LNCAP (cell line): ENCODE results near the gene PRR19.

Experiments
- TF ChIP-seq, protein P1 (sequence below): fragments of 450-650 bp; IDR thresholded peaks from 2 replicates; pipeline ENCODE4 v1.5.1; 2017; ENCODE audit warnings: mild to moderate bottlenecking

Gene PRR19

DNA sequence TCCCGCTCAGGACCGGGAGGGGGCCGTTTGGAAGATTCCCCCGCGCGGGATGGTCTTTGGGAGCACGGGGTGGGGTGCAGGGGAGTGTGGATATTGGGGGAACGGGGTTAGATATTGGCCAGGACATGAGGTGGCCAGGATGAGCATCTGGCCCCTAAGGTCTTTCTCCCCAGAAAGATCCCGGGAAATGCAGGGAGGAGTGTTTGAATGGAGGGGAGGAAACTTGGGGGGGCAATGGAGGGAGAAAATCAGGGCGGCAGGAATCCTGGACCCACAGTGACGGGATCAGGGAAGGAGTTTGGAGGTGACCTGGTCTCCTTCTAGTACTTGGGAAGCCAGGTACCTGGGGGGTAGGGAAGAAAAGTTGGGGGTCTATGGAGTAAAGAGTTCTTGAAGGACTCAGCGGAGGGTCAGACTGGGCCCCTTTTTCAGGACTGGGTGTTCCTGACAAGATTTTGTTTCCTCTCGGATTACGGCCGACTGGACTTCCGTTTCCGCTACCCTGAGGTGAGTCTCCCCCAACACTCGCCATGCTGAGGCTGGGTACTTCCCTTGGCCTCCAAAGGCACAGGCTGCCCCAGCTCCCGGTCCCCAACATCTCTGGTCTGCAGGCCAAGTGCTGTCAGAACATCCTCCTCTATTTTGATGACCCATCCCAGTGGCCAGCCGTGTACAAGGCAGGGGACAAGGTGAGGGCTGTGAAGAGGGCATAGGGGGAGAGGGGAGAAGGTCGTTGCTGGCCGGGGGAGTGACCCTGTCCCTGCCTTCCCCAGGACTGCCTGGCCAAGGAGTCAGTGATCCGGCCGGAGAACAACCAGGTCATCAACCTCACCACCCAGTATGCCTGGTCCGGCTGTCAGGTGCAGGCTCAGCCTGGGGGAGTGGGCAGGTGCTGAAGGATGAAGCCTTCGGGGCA, 12.2 kb downstream of the PRR19 start:
- TF ChIP-seq, protein P1, sequence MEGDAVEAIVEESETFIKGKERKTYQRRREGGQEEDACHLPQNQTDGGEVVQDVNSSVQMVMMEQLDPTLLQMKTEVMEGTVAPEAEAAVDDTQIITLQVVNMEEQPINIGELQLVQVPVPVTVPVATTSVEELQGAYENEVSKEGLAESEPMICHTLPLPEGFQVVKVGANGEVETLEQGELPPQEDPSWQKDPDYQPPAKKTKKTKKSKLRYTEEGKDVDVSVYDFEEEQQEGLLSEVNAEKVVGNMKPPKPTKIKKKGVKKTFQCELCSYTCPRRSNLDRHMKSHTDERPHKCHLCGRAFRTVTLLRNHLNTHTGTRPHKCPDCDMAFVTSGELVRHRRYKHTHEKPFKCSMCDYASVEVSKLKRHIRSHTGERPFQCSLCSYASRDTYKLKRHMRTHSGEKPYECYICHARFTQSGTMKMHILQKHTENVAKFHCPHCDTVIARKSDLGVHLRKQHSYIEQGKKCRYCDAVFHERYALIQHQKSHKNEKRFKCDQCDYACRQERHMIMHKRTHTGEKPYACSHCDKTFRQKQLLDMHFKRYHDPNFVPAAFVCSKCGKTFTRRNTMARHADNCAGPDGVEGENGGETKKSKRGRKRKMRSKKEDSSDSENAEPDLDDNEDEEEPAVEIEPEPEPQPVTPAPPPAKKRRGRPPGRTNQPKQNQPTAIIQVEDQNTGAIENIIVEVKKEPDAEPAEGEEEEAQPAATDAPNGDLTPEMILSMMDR: no peak

DNA sequence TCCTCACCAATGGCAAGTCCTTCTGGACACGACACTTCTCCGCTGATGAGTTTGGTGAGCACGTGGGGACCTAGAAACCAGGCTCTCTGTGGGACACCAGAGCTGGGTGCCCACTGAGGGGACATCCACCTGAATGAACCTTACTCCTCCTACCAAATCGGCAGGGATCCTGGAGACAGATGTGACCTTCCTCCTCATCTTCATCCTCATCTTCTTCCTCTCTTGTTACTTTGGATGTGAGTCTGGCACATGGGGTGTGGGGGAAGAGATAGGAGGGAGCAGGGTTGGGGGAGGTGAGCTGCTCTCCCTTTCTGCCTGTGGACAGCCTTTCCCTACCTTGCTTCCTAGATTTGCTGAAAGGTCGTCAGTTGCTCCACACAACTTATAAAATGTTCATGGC, 13.1 kb downstream of the PRR19 start:
- TF ChIP-seq, protein P1: no peak

DNA sequence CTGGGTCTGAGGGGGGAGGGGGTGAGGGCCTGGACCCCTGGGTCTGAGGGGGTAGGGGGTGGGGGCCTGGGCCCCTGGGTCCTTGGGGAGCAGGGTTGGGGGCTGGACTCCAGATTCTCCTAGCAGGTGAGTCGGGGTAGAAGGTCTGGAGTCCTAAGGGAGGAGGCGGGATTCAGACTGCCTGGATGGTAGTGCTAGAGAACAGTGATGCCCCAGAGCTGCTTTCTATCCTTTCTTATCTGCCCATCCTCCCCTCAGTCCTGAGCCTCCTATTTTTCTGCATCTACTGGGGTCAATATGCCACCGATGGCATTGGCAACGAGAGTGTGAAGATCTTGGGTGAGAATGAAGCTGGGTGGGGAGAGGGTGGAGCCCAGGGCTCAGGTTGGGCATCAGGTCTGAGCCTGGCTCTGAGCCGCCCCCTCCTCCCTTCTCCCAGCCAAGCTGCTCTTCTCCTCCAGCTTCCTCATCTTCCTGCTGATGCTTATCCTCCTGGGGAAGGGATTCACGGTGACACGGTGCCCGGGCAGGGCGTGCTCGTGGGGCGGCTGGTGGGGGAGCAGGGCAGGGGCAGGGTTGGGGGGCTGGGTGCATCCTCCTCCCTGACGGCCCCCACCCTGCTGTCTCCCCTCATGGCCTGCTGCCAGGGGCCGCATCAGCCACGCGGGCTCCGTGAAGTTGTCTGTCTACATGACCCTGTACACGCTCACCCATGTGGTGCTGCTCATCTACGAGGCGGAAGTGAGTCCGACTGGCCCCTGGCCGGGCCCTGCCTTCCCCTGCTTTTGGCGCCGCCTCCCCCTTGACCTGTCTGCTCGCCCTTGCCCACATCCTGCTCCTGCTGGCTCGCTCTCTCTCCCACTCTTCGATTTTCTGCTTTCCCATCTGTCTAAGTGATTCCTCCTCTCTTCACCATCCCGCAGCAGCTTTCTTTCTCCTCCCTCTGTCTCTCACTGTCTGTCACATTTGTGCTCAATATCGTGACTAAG, 14.6 kb downstream of the PRR19 start:
- TF ChIP-seq, protein P1: no peak

DNA sequence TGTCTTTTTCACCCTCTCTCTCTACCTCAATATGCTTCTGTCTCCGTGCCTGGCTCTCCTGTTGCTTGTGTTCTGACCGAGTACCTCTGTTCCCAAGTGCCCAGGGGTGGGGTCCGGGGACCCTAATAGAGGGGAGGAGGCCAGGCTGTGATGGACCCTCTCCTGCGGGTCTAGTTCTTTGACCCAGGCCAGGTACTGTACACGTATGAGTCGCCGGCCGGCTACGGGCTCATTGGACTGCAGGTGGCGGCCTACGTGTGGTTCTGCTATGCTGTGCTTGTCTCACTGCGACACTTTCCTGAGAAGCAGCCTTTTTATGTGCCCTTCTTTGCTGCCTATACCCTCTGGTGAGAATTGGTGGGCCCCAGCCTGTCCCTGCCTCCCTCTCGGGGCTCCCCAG, 15.6 kb downstream of the PRR19 start:
- TF ChIP-seq, protein P1: no peak

DNA sequence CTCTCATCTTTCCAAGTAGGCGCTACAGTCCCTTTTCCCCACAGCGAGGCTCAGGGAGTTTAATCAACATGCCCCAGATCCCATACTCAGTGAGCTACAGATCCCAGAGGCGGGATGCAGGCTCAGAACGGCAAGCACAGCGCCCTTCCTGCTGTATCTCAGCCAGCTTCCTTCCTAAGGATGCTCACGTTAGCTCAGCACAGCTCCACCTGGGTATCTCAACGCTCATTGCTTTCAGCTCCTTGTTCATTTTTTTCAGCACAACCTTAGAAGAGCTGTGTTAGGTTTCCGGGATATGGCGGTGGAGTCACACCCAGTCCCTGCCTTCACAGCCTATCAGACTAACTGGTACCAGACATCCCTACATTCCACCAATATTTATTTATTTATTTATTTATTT, 20.4 kb downstream of the PRR19 start:
- TF ChIP-seq, protein P1: no peak

DNA sequence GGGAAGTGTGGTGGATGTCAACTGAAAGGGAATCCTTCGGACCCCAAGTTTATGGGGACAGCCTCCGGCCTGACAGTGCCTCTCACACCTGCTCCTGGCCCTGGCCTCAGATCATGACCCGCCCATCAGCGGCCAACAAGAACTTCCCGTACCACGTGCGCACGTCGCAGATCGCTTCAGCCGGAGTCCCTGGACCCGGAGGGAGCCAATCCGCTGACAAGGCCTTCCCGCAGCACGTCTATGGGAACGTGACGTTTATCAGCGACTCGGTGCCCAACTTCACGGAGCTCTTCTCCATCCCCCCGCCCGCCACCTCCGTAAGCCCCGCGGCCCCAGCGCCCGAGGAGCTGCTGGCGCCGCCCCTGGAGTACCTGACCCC, 21.5 kb downstream of the PRR19 start:
- TF ChIP-seq, protein P1: no peak

DNA sequence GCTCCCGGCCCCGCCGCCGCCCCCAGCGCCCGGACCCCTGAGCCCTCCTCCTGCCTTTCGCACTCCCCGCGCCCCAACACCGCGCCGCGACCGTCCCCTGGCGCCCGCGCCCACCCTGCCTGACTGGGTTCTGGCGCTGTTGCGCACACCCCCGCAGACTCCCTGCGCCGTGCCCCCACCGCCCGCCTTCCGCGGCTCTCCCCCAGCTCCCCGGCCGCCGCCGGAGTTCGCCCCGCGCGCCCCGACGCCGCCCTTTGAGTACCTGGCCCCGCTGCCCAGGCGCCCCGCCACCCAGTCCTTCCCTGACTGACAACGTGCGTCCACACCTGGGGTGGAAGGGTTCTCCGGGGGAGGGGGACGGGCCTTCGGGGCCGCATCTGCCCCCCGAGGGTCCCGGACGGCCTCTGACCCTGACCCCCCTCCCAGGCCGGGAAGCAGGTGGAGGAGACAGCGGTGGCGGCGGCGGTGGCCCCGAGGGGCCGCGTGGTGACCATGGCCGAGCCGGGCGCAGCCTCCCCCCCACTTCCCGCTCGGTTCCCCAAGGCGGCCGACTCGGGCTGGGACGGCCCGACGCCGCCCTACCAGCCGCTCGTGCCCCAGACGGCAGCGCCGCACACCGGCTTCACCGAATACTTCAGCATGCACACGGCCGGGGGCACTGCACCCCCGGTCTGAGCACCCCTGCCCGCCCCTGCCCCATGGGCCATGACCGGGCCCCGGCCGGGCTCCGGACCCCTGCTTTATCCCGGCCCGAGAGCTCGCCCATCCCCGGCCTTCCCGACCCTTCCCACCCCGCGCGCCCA, 22.1 kb downstream of the PRR19 start:
- TF ChIP-seq, protein P1: no peak
